Glomerular endothelial cell (primary cell): ENCODE results near the gene DYNLL1. TPM values are rescaled to one million over a fixed set of nuclear protein-coding genes. Genes with fewer than 3 reads are reported as not detected.

Source experiments
- DNase-seq: peaks from one replicate; pipeline ENCODE4 v3.0.0-alpha.2; 2011; ENCODE audit warnings: low read depth, low spot score; ENCODE audit errors: extremely low read depth
- total RNA-seq: library from RNA; depleted of rRNA; stranded (reverse); fragments of >200 nt; gene quantifications from 2 replicates; pipeline ENCODE4 v1.2.3, GENCODE V29; 2015

The DYNLL1 gene
- total RNA-seq, 1 donor from 2014 or later: 462 TPM

- DNase-seq: no peak
These were observed 50.1 kb downstream of the DYNLL1 start for GRCh38 chr12:120546050-120546386.

Other genes with a start within 250 kb of the DYNLL1 start
- gene PXN, start 230.4 kb upstream of the DYNLL1 start, total RNA-seq: 279 and 332 TPM in 2 replicates
- gene RNU4-2, start 204.2 kb upstream of the DYNLL1 start, total RNA-seq: under 0.01 TPM in 2 replicates
- under 0.01 TPM in 2 replicates for gene RNU4-1, start 202.9 kb upstream of the DYNLL1 start, total RNA-seq
- gene SIRT4, start 193.8 kb upstream of the DYNLL1 start, total RNA-seq: 0.24 and 0.88 TPM in 2 replicates
- gene PLA2G1B, start 168.3 kb upstream of the DYNLL1 start, total RNA-seq: not detected in 2 replicates
- not detected in 2 replicates for gene MSI1, start 126.9 kb upstream of the DYNLL1 start, total RNA-seq
- 455 and 459 TPM in 2 replicates for gene COX6A1, start 58.0 kb upstream of the DYNLL1 start, total RNA-seq
- 42.4 and 76.2 TPM in 2 replicates for gene TRIAP1, start 49.7 kb upstream of the DYNLL1 start, total RNA-seq
- gene GATC, start 49.7 kb upstream of the DYNLL1 start, total RNA-seq: 16.9 and 19.9 TPM in 2 replicates
- 77.6 and 104 TPM in 2 replicates for gene SRSF9, start 26.4 kb upstream of the DYNLL1 start, total RNA-seq
- gene COQ5, start 33.0 kb downstream of the DYNLL1 start, total RNA-seq: 17.6 and 30.3 TPM in 2 replicates
- 97.2 and 111 TPM in 2 replicates for gene RNF10, start 38.2 kb downstream of the DYNLL1 start, total RNA-seq
- 16.3 and 17.9 TPM in 2 replicates for gene POP5, start 85.3 kb downstream of the DYNLL1 start, total RNA-seq
- gene CABP1, start 144.5 kb downstream of the DYNLL1 start, total RNA-seq: 0.82 TPM in 1 of 2 replicates, not detected in the other
- 73.3 and 78.3 TPM in 2 replicates for gene MLEC, start 191.0 kb downstream of the DYNLL1 start, total RNA-seq
- gene UNC119B, start 214.3 kb downstream of the DYNLL1 start, total RNA-seq: 16.6 and 25.3 TPM in 2 replicates
- 10.8 and 18.4 TPM in 2 replicates for gene ACADS, start 229.7 kb downstream of the DYNLL1 start, total RNA-seq